ENCODE measurements around the gene GFY.
A peak's percentile ranks its signal among the peaks of the same experiment; 100 is the strongest.

Gene GFY

DNA sequence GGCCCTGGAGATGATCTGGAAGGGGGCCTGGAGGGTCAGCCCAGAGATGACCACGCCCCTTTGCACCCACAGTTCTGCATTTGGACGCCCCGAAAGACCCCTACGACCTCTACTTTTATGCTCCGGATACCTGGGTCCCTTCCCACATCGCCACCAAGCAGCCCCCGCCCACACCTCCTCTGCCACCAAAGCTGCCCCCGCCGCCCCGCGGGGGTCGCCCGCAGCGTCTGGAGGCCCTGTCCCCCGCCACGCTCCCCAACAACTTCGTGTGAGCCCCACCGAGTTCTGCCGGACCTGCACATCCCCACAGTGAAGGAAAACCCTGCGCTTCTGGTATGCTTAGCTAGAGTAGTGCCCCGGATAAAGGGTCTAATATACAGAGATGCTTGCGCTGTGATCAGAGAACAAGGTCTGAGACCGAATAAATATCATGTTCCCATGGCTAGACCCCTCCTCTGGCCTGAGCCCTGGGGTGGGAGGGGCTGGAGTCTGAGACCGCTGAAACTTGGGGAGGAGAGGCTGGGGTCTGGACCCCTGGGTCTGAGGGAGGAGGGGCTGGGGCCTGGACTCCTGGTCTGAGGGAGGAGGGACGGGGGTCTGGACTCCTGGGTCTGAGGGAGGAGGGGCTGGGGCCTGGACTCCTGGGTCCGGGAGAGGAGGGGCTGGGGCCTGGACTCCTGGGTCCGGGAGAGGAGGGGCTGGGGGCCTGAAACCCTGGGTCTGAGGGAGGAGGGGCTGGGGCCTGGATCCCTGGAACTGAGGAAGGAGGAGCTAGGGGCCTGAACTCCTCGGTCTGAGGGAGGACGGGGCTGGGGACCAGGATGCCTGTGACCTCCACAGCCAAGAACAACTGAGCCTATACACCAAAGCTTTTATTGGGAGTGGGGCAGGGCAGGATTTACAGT lies 3.6 kb downstream of the GFY start:
- no peak for DNase-seq

DNA sequence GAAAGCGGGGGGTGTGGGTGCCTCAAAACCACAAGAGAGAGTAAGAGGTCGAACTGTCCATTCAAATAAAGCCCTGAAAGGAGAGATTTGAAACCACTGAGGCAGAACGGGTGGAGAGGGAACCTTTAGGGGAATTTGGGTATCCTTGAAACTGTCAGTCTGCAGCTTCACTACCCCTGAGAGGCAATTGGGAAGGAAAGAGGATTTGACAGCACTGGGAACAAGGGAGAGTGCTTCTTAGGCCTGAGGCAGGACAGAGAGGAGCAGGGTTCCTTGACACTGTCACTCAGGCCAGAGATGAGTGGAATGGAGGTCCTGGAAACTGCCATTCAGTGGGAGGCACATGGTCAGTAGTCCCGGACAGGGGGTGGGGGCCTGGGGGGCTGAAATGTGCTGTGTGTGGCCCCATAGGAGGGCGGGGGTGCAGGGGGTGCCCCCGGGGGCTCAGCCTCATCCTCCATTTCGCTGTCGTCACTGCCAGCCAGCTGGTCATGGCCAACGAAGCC lies 5.0 kb downstream of the GFY start:
- DNase-seq, result no peak

DNA sequence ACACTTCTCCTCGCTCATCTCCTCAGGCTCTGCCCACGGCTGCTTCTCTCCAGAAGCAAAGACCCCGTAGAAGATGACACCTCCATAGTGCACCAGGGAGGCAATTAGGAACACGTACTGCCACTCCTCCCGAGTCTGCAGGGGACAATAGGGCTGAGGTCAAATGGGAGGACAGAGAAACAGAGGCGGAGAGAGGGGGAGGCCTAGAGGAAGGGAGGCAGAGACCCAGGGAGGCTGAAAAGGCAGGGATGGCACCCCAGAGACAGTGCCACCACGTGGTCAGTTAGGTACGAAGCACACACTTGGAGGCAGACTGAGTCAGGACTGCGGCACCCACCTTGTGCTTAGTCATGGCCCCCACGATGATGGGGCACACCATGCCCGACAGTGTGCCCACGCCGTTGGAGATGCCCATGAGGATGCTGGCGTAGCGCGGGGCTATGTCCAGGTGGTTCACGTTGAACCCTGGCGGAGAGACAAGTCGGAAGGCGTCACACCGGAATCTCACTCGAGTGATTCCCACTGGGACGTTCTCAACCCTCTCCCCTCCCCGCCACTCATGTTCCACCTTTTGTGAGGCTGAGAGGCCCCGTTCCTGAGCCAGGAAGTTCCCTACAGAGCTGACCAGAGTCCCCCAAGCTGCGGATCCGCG lies 5.6 kb downstream of the GFY start:
- peak; percentile 12 for DNase-seq

- DNase-seq, result no peak
Measured at GRCh38 chr19:49431330-49431749, 6.2 kb downstream of the GFY start.

DNA sequence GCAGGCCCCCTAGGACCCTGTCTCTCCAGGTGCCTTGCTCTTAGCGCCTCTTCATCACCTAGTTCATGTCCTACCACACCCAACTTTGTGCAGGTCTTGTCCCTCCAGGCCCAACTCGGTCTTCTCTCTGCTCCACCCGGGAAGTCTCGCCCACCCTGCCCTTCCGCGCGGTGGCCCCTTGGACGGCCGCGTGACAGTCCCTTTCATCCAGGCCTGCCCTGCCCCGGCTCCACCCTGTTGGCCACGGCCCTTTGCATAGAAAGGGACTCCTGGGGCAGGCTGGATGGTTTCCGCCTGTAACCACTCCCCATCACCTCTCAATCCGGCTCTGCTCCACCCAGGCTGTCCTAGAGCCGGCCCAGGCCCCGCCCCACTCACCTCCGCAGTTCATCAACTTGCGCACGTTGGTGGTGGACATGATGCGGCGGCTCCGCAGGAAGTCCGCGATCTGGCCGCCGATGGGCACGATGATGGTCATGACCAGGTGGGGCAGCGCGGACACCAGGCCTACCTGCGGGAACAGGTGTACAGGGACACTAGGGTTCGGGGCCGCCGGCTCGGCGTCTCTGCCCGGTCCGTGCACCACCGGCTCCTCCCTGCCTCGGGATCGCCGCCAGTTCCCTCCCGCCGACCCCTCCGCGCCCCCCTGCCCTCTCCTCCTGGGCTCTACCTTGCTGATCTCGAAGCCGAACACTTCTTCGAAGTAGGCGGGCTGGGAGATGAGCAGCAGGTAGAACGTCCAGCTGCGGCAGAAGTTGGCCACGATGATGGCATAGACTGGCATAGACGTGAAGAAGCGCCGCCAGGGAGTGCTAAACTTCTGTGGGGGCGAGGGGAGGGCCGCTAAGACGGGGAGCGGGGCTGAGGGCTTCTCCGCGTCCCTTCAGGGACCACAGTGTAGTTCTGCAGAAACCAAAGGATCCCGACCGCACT lies 7.2 kb downstream of the GFY start:
- DNase-seq, result peak; percentile 30

GRCh38 chr19:49433240-49433901 lies 8.2 kb downstream of the GFY start:
- no peak for DNase-seq

GRCh38 chr19:49434907-49435583 lies 9.9 kb downstream of the GFY start:
- DNase-seq, result no peak

GRCh38 chr19:49435670-49436069 lies 10.5 kb downstream of the GFY start:
- no peak for DNase-seq

- peak; percentile 47 for DNase-seq
Measured at GRCh38 chr19:49436381-49437017, 11.3 kb downstream of the GFY start.

DNA sequence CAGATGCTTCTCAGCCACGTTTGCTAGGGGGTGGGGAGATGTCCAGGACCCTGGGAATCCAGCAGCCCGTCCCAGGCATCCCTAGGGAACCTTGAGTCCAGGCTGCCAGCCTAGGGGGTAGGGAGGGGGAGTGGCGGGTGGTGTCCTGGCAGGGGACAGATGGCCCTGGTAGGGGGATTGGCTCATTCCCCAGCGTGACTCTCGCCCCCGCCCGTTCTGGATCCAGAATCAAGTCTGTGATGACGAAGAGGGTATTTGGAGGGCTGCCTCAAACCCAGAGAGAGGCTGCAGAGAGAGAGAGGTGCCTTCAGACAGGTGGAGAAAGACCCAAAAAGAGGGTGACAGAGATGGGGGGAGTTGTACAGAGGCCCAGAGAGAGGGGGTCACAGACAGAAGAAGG lies 12.0 kb downstream of the GFY start:
- DNase-seq, result no peak

- DNase-seq, result no peak
Measured at GRCh38 chr19:49438261-49438660, 13.1 kb downstream of the GFY start.

- DNase-seq, result no peak
Measured at GRCh38 chr19:49439836-49440235, 14.6 kb downstream of the GFY start.

DNA sequence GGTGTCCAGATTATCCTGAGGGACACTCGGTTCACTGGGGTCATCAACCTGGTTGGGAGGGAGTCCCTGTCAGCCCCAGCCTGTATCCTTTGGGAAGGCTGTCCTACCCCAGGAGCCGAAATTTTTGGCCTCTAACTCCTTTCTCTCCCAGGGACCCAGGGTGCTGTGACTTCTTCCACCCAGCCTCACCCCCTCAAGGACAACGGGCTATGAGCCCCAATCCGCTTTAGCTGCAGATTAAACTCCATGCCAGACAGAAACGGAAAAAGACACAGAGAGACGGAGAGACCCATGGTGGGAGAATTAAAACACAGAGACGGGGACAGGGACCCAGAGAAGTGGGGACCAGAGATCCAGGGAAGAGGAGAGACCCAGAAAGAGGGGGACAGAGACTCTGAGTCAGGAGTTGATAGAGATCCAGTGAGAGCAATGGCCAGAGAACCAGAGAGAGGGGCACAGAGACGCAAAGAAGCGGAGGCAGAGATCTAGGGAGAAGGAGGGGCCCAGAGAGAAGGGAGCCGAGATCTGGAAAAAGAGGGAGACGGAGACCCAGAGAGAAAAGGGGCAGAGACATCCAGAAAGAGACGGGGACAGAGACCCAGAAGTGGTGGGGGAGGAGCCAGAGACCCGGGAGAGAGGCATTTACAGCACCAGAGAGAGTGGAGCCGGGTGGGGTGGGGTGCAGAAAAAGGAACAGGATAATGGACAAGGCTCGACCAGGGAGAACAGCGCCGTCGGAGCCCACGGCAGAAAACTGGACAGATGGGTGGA lies 15.4 kb downstream of the GFY start:
- DNase-seq, result no peak

DNA sequence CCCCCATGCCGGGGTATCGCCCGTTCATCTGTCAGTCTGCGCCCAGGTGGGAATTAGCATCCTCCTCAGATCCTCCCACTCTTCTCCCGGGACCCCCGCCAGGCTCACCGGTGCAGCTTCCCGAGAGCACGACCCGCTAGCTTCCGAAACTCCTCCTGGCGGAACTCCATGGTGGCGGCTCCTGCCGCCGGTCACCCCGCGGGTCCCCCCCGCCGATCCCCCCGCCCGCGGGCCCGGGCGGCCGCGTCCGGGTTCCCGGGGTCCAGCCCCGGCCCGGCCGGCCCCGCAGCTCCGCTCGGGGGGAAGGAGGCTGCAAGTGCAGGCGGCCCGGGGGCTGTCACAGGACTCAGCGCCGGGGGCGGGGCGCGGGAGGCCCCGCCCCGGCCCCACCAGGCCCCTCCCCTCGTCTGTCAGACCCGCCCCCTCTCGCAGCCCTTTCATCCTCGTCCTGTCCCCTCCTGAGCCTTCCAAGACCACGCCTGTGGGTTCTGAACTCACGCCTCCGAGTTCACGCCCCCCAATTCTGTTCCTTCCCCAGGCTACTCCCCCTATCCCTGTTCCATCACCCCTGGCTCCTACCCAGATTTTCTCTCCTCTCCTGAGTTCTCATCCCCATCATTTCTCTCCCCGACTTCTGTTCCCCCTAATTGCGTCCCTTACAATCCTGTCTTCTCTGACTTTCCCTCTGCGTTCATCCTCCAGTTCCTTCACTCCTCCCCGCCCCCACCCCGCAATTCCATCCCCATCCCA lies 16.2 kb downstream of the GFY start, which contains the start of gene SLC17A7:
Gene SLC17A7 (minus strand): TSS at position 318 of the 750 bp plus-strand sequence. CDS start 148 bp downstream, at position 170.
- peak; percentile 11 for DNase-seq

GRCh38 chr19:49441960-49442350 lies 16.8 kb downstream of the GFY start:
- DNase-seq, result no peak

DNA sequence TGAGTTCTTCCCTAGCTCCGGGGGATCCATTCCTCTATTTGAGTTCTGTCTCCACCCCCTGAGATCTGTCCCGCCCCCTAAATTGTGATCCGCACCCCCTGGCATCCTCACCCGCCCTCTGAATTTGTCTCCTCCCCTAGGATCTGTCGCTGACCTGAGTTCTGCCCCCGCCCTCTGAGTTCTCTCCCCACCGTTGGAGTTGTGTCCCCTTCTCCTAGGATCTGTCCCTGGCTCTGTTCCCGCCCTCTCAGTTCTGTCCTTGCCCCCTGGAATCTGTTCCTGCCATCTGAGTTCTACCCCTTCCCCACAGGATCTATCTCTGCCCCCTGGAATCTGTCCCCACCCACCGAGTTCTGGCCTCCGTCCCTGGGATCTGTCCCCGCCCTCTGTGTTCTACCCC lies 17.2 kb downstream of the GFY start:
- peak; percentile 7 for DNase-seq

GRCh38 chr19:49442771-49443365 lies 17.7 kb downstream of the GFY start:
- DNase-seq, result peak; percentile 49

DNA sequence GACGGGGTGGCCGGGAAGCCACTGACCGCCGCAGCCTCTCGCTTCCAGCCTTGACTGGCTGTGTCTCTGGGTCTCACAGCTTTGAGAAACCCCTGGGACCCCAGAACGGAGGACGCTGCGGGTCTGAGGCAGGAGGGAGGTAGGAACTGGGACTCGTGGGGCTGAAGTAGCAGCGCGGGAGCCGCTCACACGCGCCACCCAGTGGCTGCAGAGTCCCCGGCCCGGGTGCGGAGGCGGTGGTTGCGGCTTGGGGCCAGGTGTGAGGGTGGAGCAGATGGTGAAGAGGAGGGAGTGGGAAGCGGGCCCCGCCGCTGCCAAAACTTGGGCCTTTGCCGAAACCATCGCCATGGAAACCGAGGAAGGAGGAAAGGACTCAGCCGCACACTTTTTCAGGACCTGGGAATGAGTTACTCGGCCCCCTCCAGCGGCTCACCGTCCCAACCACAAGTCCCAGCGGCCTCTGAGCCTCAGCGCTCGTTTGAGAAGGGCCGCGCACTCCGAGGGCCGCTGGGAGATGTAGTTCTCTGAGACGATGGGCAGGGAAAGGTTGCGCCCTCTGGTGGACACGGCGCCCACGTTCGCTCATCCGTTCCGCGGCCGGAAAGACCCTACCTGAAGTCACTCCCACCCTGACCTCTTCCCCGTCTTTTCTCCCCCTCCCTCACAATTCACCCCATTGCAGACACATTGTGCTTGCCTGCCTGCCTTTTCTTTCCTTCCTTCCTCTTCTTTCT lies 18.3 kb downstream of the GFY start:
- DNase-seq, result peak; percentile 93
